HFFc6 (cell line): ENCODE measurements around the gene WHRN. TPM values are rescaled to one million over a fixed set of nuclear protein-coding genes. Genes with fewer than 3 reads are reported as not detected.

Experiments used
- DNase-seq: peaks from one replicate; pipeline ENCODE4 v3.0.0-alpha.2; 2018
- H3K27ac Mint-ChIP-seq: 2 replicates; pipeline ENCODE4 v1.8.0; 2020; ENCODE audit warnings: mild to moderate bottlenecking, mixed read lengths
- H3K27me3 Mint-ChIP-seq: 2 replicates; pipeline ENCODE4 v1.8.0; 2021; ENCODE audit warnings: mild to moderate bottlenecking, moderate library complexity, mixed read lengths; ENCODE audit not compliant: insufficient read depth
- H3K36me3 Mint-ChIP-seq: 2 replicates; pipeline ENCODE4 v1.8.0; 2021; ENCODE audit warnings: low read depth, mixed read lengths
- H3K4me1 Mint-ChIP-seq: 2 replicates; pipeline ENCODE4 v1.8.0; 2020; ENCODE audit warnings: low read depth, mixed read lengths
- H3K4me3 Mint-ChIP-seq: 2 replicates; pipeline ENCODE4 v1.8.0; 2020; ENCODE audit warnings: mild to moderate bottlenecking, moderate library complexity, mixed read lengths
- H3K9me3 Mint-ChIP-seq: 2 replicates; pipeline ENCODE4 v1.8.0; 2020; ENCODE audit warnings: mild to moderate bottlenecking, mixed read lengths
- CTCF ChIP-seq: fragments of 200-600 bp; sonication (generic); IDR thresholded peaks from 2 replicates; pipeline ENCODE4 v1.5.0; 2021; ENCODE audit warnings: antibody characterized with exemption, mild to moderate bottlenecking
- total RNA-seq, 6 experiments: library from RNA; stranded (reverse); fragmentation: NEBNext Ultra II Directional; extraction: Animal tissue kit (Norgen Biotek cat#: 25700); gene quantifications; 2 replicates in 1 of 6; 3 replicates in 5 of 6; pipeline ENCODE4 v1.2.3, GENCODE V29; 2021

The WHRN gene
- total RNA-seq, 6 experiments from 2014 or later: 3.0 to 4.8 (median 3.6) TPM

- DNase-seq: no peak
- Mint-ChIP-seq H3K4me3 (no peak overlapping the region), H3K27ac (no peak overlapping the region), H3K27me3 (peaks cover 6% of the 10 kb centered on the region), H3K36me3 (0 out of 2 replicates have a peak, but pooled peaks cover 7% of the 10 kb centered on the region), H3K4me1 (peaks cover 31% of the 10 kb centered on the region), H3K9me3 (0 out of 2 replicates have a peak, but pooled peaks cover 4% of the 10 kb centered on the region)
- no peak for TF ChIP-seq CTCF
Observed at GRCh38 chr9:114450833-114451706, 54.2 kb downstream of the WHRN start.

DNA sequence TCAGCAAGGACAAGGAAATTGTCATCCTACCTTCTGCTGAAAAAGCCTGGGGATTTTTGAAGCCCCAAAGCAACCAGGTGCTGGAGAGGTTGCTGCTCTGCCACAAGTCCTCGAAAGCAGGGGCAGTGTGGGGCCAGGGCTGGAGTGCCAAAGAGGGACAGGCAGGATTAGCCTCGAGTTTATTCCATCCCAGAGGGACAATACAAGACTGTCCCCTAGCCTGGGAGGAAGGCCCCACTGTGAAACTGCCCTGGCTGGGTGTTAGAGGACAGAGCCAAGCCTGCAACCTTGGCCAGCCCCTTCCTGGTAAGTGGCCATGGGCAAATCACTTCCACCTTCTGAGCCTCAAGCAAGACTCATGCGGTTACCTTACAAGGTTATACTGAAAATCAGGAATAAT is 55.1 kb downstream of the WHRN start:
- TF ChIP-seq CTCF: no peak
- H3K4me1 Mint-ChIP-seq: peaks cover 40% of the 10 kb centered on the region
- no peak overlapping the region for H3K27ac Mint-ChIP-seq
- DNase-seq: no peak
- 0 out of 2 replicates have a peak, but pooled peaks cover 7% of the 10 kb centered on the region for H3K36me3 Mint-ChIP-seq
- H3K9me3 Mint-ChIP-seq: 0 out of 2 replicates have a peak, but pooled peaks cover 4% of the 10 kb centered on the region
- peaks cover 5% of the 10 kb centered on the region for H3K27me3 Mint-ChIP-seq
- H3K4me3 Mint-ChIP-seq: no peak overlapping the region

DNA sequence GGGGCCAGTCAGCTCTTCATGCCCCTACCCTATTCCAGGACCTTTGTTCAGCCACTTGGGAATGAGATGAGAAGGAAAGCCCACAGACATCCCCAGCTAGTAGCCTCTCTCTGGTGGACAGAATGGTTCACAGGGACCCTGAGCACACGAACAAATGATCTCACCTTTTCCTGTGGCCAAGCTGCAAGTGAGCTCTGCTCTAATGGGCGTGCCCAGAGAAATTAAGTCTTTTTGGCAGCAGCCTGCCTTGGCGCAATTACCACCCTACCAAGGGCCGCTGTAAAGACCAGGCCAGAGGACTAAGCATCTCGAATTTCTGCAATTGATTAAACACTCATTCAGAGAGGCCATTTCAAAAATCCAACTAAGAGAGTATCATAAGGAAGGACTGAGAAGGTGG is 56.0 kb downstream of the WHRN start:
- Mint-ChIP-seq H3K4me3 (no peak overlapping the region), H3K4me1 (peaks cover 41% of the 10 kb centered on the region), H3K9me3 (no peaks in the 10 kb centered on the region), H3K36me3 (0 out of 2 replicates have a peak, but pooled peaks cover 2% of the 10 kb centered on the region), H3K27ac (no peak overlapping the region), H3K27me3 (peaks cover 3% of the 10 kb centered on the region)
- DNase-seq: no peak
- TF ChIP-seq CTCF: no peak

GRCh38 chr9:114448706-114449105 is 56.6 kb downstream of the WHRN start:
- H3K27ac Mint-ChIP-seq: no peak overlapping the region
- no peaks in the 10 kb centered on the region for H3K36me3 Mint-ChIP-seq
- DNase-seq: peak; percentile 38
- peaks cover 3% of the 10 kb centered on the region for H3K27me3 Mint-ChIP-seq
- H3K4me1 Mint-ChIP-seq: peaks cover 41% of the 10 kb centered on the region
- no peak for TF ChIP-seq CTCF
- no peaks in the 10 kb centered on the region for H3K9me3 Mint-ChIP-seq
- H3K4me3 Mint-ChIP-seq: no peak overlapping the region

DNA sequence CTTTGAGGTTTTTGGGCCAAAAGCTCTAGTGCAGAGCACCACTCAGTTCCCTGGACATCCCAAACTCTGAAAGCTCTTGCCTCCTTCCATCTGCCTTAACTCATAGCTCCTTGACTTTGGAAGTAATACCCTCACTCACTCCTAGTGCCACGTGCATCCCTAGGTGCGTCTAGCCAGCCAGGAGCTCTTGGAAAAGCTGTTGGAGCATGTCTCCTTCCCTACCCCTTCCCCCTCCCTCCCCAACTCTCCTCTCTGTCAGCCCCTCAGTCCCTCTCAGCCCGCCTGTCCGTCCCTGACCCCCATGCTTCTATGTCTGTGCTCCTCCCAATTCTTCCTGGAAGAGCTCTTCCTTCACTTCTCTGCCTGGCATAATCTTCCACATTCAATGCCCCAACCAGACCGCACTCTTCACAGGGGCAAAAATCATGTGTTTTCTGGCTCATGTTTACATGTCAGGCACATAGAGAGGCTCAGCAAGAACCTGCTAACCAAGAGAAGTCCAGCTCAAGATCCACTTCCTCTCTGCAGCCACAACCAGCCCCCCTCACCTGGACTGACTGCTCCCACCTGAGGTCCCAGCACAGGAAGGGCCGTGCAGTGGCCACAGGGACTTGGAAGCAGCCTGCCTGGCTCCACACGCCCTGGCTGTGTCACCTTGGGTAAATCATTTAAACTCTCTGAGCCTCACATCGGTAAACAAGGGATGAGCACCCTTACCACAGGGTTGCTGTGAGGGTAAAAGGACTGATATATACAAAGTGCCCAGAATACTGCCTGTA is 58.4 kb downstream of the WHRN start:
- no peak overlapping the region for H3K4me3 Mint-ChIP-seq
- peak overlapping the region; percentile 3 for H3K27ac Mint-ChIP-seq
- H3K9me3 Mint-ChIP-seq: no peaks in the 10 kb centered on the region
- no peak for DNase-seq
- TF ChIP-seq CTCF: no peak
- peaks cover 41% of the 10 kb centered on the region for H3K4me1 Mint-ChIP-seq
- H3K27me3 Mint-ChIP-seq: peaks cover 1% of the 10 kb centered on the region
- H3K36me3 Mint-ChIP-seq: no peaks in the 10 kb centered on the region
